K562 (cell line): ENCODE measurements around the gene LRRC51. TPM values are rescaled to one million over a fixed set of nuclear protein-coding genes. Genes with fewer than 3 reads are reported as not detected.

Source experiments
- BRD9 ChIP-seq: fragments of 450-650 bp; IDR thresholded peaks from 2 replicates; pipeline ENCODE4 v1.6.1; 2018; ENCODE audit warnings: low read depth; ENCODE audit not compliant: partially characterized antibody
- C11orf30 ChIP-seq: fragments of 450-650 bp; IDR thresholded peaks from 2 replicates; pipeline ENCODE4 v1.6.1; 2016; ENCODE audit warnings: low read depth, mild to moderate bottlenecking
- CREM ChIP-seq: IDR thresholded peaks from 2 replicates; pipeline ENCODE4 v1.6.1; 2014; ENCODE audit warnings: antibody characterized with exemption, low read depth
- MIER1 ChIP-seq: fragments of 450-650 bp; IDR thresholded peaks from 2 replicates; pipeline ENCODE4 v1.6.1; 2016; ENCODE audit warnings: antibody characterized with exemption, mild to moderate bottlenecking, low read depth
- NCOR1 ChIP-seq: fragments of 450-650 bp; IDR thresholded peaks from 2 replicates; pipeline ENCODE4 v1.6.1; 2016; ENCODE audit warnings: mild to moderate bottlenecking, moderate library complexity
- NFYB ChIP-seq: IDR thresholded peaks from 2 replicates; pipeline ENCODE4 v1.6.1; 2011; ENCODE audit warnings: mild to moderate bottlenecking, moderate library complexity; ENCODE audit not compliant: insufficient read length; ENCODE audit errors: extremely low read depth
- SMAD1 ChIP-seq: fragments of 150-350 bp; IDR thresholded peaks from 2 replicates; pipeline ENCODE4 v1.6.1; 2014; ENCODE audit warnings: low read length, low read depth; ENCODE audit not compliant: partially characterized antibody
- SNRNP70 ChIP-seq: fragments of 200-400 bp; formaldehyde crosslinking; optimal IDR thresholded peaks from 2 replicates; pipeline ENCODE3; 2017; ENCODE audit warnings: low read depth, low read length
- TBP ChIP-seq: optimal IDR thresholded peaks from 2 replicates; pipeline ENCODE3; 2011; ENCODE audit warnings: low read depth, low read length, improper control_type of control experiment
- TOE1 ChIP-seq, 2 experiments: fragments of 450-650 bp in 1 of 2; sonication (generic) in 1 of 2; formaldehyde crosslinking in 1 of 2; IDR thresholded peaks; 2 replicates each; pipeline versions ENCODE4 v1.7.1 to v1.8.0; 2016 to 2022; ENCODE audit warnings: borderline replicate concordance in 2 of 2, mild to moderate bottlenecking in 2 of 2, antibody characterized with exemption in 1 of 2, inconsistent platforms in 1 of 2, low read depth in 1 of 2, missing genetic modification reagents in 1 of 2, moderate library complexity in 1 of 2
- TRIM25 ChIP-seq: fragments of 450-650 bp; IDR thresholded peaks from 2 replicates; pipeline ENCODE4 v1.7.0; 2016; ENCODE audit warnings: borderline replicate concordance
- U2AF2 ChIP-seq: fragments of 200-400 bp; formaldehyde crosslinking; optimal IDR thresholded peaks from 2 replicates; pipeline ENCODE3; 2017; ENCODE audit warnings: low read depth, mild to moderate bottlenecking, low read length
- USF1 ChIP-seq: sonication (generic); formaldehyde crosslinking; IDR thresholded peaks from 2 replicates; pipeline ENCODE4 v1.9.0; 2022; ENCODE audit warnings: mild to moderate bottlenecking, missing genetic modification reagents
- ZC3H8 ChIP-seq: fragments of 450-650 bp; IDR thresholded peaks from 2 replicates; pipeline ENCODE4 v1.6.1; 2017
- ZKSCAN1 ChIP-seq: fragments of 150-350 bp; IDR thresholded peaks from 2 replicates; pipeline ENCODE4 v1.6.1; 2016; ENCODE audit warnings: low read depth, low read length
- ZNF197 ChIP-seq: fragments of 200-800 bp; sonication (Bioruptor generic); IDR thresholded peaks from 2 replicates; pipeline ENCODE4 v1.6.1; 2016; ENCODE audit warnings: low read depth, missing genetic modification characterization, missing compliant biosample characterization
- ZNF212 ChIP-seq: fragments of 450-650 bp; formaldehyde crosslinking; IDR thresholded peaks from 2 replicates; pipeline ENCODE4 v1.4.0; 2020; ENCODE audit warnings: mild to moderate bottlenecking
- ZNF551 ChIP-seq: fragments of 250-450 bp; sonication (Bioruptor Pico); IDR thresholded peaks from 2 replicates; pipeline ENCODE4 v1.5.0; 2021; ENCODE audit warnings: mild to moderate bottlenecking, moderate library complexity
- polyA plus RNA-seq, 8 experiments: library from polyadenylated mRNA; depleted of rRNA in 4 of 8; stranded (reverse) in 5 of 8; unstranded in 3 of 8; fragments of >200 nt; fragmentation: Nextera tagmentation in 2 of 8; fragmentation: Illumina TruSeq in 1 of 8; extraction: Ambion mirVana in 2 of 8; extraction: Trizol in 1 of 8; gene quantifications; 2 replicates each; pipeline versions ENCODE4 v1.2.1 to v1.2.3, GENCODE V29; 2011 to 2014; ENCODE audit warnings: inconsistent platforms in 1 of 8, missing spikeins in 1 of 8
- total RNA-seq, 7 experiments: library from RNA; depleted of rRNA in 6 of 7; stranded (reverse); fragments of >200 nt in 6 of 7; fragmentation: Illumina TruSeq in 2 of 7; extraction: Trizol in 2 of 7; gene quantifications; 2 replicates each; pipeline versions ENCODE4 v1.2.1 to v1.2.3, GENCODE V29; 2011 to 2021; ENCODE audit warnings: low replicate concordance in 1 of 7
- TF ChIP-seq, protein P1 (sequence below): sonication (generic); formaldehyde crosslinking; IDR thresholded peaks from 2 replicates; pipeline ENCODE4 v1.8.0; 2022; ENCODE audit warnings: missing genetic modification reagents, mild to moderate bottlenecking, borderline replicate concordance
- TF ChIP-seq, protein P2 (sequence below): fragments of 450-650 bp; formaldehyde crosslinking; IDR thresholded peaks from 2 replicates; pipeline ENCODE4 v1.4.0; 2020; ENCODE audit warnings: mild to moderate bottlenecking

The LRRC51 gene
- total and polyA plus RNA-seq, 9 of the 15 experiments (the other 6 are each of a cell fraction or from before 2014, with no cell fraction given): 4.7 to 10.6 (median 5.6) TPM

- TF ChIP-seq TRIM25 (no peak), U2AF2 (no peak), TBP (peak; percentile 75), ZKSCAN1 (peak; percentile 66; the same call in 1 of the 2 replicates), ZNF212 (CRISPR knock-in tag) (no peak), NFYB (peak; percentile 62), SMAD1 (peak; percentile 74), CREM (peak; percentile 96), USF1 (CRISPR knock-in tag) (peak; percentile 47), ZNF551 (no peak), SNRNP70 (no peak), BRD9 (no peak), C11orf30 (peak; percentile 78; the same call in 1 of the 2 replicates), ZC3H8 (no peak), TOE1 (IDR thresholded peaks at IDR 0.05; ENCODE audit: borderline replicate concordance) (peak; percentile 56; the same call in 1 of the 2 replicates), TOE1 (CRISPR knock-in tag; IDR thresholded peaks at IDR 0.05; ENCODE audit: borderline replicate concordance, low read depth) (no peak), NCOR1 (no peak), ZNF197 (CRISPR knock-in tag) (peak; percentile 5; the same call in 1 of the 2 replicates), MIER1 (no peak)
- TF ChIP-seq, protein P1, sequence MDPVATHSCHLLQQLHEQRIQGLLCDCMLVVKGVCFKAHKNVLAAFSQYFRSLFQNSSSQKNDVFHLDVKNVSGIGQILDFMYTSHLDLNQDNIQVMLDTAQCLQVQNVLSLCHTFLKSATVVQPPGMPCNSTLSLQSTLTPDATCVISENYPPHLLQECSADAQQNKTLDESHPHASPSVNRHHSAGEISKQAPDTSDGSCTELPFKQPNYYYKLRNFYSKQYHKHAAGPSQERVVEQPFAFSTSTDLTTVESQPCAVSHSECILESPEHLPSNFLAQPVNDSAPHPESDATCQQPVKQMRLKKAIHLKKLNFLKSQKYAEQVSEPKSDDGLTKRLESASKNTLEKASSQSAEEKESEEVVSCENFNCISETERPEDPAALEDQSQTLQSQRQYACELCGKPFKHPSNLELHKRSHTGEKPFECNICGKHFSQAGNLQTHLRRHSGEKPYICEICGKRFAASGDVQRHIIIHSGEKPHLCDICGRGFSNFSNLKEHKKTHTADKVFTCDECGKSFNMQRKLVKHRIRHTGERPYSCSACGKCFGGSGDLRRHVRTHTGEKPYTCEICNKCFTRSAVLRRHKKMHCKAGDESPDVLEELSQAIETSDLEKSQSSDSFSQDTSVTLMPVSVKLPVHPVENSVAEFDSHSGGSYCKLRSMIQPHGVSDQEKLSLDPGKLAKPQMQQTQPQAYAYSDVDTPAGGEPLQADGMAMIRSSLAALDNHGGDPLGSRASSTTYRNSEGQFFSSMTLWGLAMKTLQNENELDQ: no peak
- TF ChIP-seq, protein P2, sequence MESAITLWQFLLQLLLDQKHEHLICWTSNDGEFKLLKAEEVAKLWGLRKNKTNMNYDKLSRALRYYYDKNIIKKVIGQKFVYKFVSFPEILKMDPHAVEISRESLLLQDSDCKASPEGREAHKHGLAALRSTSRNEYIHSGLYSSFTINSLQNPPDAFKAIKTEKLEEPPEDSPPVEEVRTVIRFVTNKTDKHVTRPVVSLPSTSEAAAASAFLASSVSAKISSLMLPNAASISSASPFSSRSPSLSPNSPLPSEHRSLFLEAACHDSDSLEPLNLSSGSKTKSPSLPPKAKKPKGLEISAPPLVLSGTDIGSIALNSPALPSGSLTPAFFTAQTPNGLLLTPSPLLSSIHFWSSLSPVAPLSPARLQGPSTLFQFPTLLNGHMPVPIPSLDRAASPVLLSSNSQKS (CRISPR knock-in tag): no peak; the same call in 1 of the 2 replicates
Measured at GRCh38 chr11:72112143-72112977, 31.7 kb downstream of the LRRC51 start, which contains the start of gene ANAPC15 (continued).
